Activated CD4-positive, alpha-beta T cell treated with anti-CD3 and anti-CD28 coated beads for 36 hours (primary cell): ENCODE measurements around the gene PTGER4. TPM values are rescaled to one million over a fixed set of nuclear protein-coding genes. Genes with fewer than 3 reads are reported as not detected.
"Not testable (repeated sequence)": the region's sequence is repeated elsewhere in the genome, so short reads cannot be mapped to it uniquely, and the experiment has no call there.

Experiments used
- ATAC-seq: fragments of 200-7000 bp; cut with Tn5 transposase; one replicate; pipeline ENCODE4 v1.10.0; 2021; ENCODE audit warnings: mild to moderate bottlenecking, moderate library complexity
- CTCF ChIA-PET: fragments of 350-600 bp; sonication (Branson Sonifier 250); formaldehyde crosslinking; loops from one replicate; lab custom pipeline; 2021; ENCODE audit warnings: antibody characterized with exemption; lab: Charles Lee
- POLR2A ChIA-PET: fragments of 350-600 bp; sonication (Branson Sonifier 250); formaldehyde crosslinking; loops from one replicate; lab custom pipeline; 2021; ENCODE audit warnings: antibody characterized with exemption, inconsistent platforms; lab: Charles Lee
- DNase-seq: peaks from one replicate; pipeline ENCODE4 v3.0.0-alpha.2; 2020
- H3K27ac Mint-ChIP-seq: one replicate; pipeline ENCODE4 v1.8.0; 2021; ENCODE audit warnings: mixed read lengths
- H3K27me3 Mint-ChIP-seq: one replicate; pipeline ENCODE4 v1.8.0; 2021; ENCODE audit warnings: mixed read lengths
- H3K36me3 Mint-ChIP-seq: one replicate; pipeline ENCODE4 v1.8.0; 2021; ENCODE audit warnings: low read depth, mixed read lengths
- H3K4me1 Mint-ChIP-seq: one replicate; pipeline ENCODE4 v1.8.0; 2021; ENCODE audit warnings: mixed read lengths
- H3K4me3 Mint-ChIP-seq: one replicate; pipeline ENCODE4 v1.8.0; 2021; ENCODE audit warnings: mild to moderate bottlenecking, moderate library complexity, mixed read lengths
- H3K9me3 Mint-ChIP-seq: one replicate; pipeline ENCODE4 v1.8.0; 2021; ENCODE audit warnings: low read depth, mixed read lengths
- intact Hi-C, 2 experiments: fragments of 100-400 bp; cut with DNase I in 1 of 2; cut with micrococcal nuclease in 1 of 2; formaldehyde crosslinking; loops; one replicate each; pipeline versions ENCODE4 v1.14.2 to v1.15.1; 2022 to 2024; cut with DNase I, micrococcal nuclease
- total RNA-seq, 2 experiments: library from RNA; stranded (reverse); gene quantifications; one replicate each; pipeline ENCODE4 v1.2.3, GENCODE V29; 2021

PTGER4 gene
- total RNA-seq, result 10 to 100 TPM; 71.7 to 91.2 TPM

DNA sequence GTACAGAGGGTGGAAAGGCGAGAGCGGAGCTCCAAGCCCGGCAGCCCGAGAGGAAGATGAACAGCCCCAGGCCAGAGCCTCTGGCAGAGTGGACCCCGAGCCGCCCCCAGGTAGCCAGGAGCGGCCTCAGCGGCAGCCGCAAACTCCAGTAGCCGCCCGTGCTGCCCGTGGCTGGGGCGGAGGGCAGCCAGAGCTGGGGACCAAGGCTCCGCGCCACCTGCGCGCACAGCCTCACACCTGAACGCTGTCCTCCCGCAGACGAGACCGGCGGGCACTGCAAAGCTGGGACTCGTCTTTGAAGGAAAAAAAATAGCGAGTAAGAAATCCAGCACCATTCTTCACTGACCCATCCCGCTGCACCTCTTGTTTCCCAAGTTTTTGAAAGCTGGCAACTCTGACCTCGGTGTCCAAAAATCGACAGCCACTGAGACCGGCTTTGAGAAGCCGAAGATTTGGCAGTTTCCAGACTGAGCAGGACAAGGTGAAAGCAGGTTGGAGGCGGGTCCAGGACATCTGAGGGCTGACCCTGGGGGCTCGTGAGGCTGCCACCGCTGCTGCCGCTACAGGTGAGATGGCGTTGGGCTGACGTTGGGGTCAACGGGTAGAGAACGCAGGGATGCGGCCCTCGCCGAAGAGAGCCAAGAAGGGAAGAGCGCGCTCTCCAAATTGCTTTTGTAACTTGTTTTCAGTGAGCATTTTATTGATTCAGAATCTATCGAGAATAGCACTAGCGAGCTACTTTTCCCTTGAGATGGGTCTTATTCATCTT lies at the start of gene PTGER4:
Gene PTGER4 (plus strand): TSS at position 3 of the 769 bp plus-strand sequence. CDS start 1,079 bp downstream, outside the sequence.
- peaks cover 32% of the 10 kb centered on the region for H3K4me1 Mint-ChIP-seq
- peak within 1 kb of the TSS; percentile 97 for H3K27ac Mint-ChIP-seq
- ChIA-PET CTCF (interaction anchor here (0.7 to 3.1 kb wide), 11 partner anchors 9 to 731 kb away, joined by 3 to 9 read pairs (median 4); no protein-coding TSS in a partner anchor), POLR2A (interaction anchor here (0.6 to 1.4 kb wide), 10 partner anchors 10 to 621 kb away, joined by 3 to 8 read pairs (median 3); no protein-coding TSS in a partner anchor)
- H3K27me3 Mint-ChIP-seq, result no peaks in the 10 kb centered on the region
- H3K4me3 Mint-ChIP-seq, result peak within 1 kb of the TSS; percentile 93
- no peaks in the 10 kb centered on the region for H3K9me3 Mint-ChIP-seq
- peak; percentile 59 for DNase-seq
- intact Hi-C loops, result loop anchor here (1.0 to 10.0 kb wide), 18 partner anchors 9 to 1478 kb away; partner anchors contain the start of gene RPL37 (in 1 of the 2)
- H3K36me3 Mint-ChIP-seq, result peaks cover 51% of the 10 kb centered on the region
- ATAC-seq, result peak; percentile 2

DNA sequence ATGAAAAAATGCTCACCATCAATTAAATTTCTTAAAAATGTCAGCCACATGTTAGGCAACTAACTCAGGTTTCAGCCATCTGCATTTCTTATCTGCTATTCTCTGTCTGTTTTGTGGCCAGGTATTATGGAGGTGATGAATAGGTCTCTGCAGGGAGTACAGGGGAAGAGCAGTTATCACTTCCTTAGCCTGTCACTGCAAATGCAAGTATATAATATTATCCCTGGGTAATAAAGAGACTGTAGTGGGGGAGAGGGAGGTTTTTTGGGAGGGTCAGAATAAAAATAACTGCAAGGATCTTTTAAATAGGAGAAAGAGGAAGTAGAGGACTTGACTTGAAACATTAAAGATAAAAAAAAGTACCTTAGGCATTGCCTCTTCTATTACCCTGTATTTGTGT lies 49.6 kb upstream of the PTGER4 start:
- ChIA-PET POLR2A (no interaction called here), CTCF (no interaction called here)
- Mint-ChIP-seq H3K4me1 (peaks cover 17% of the 10 kb centered on the region), H3K36me3 (peaks cover under 1% of the 10 kb centered on the region), H3K27ac (no peak overlapping the region), H3K4me3 (no peak overlapping the region), H3K27me3 (no peaks in the 10 kb centered on the region), H3K9me3 (peaks cover 1% of the 10 kb centered on the region)
- intact Hi-C loops, result no loop called here
- ATAC-seq (no peak), DNase-seq (no peak)

- Mint-ChIP-seq H3K4me3 (no peak overlapping the region), H3K27ac (no peak overlapping the region), H3K4me1 (peaks cover 15% of the 10 kb centered on the region), H3K9me3 (peaks cover 5% of the 10 kb centered on the region), H3K36me3 (peaks cover 5% of the 10 kb centered on the region), H3K27me3 (no peaks in the 10 kb centered on the region)
- intact Hi-C loops, result no loop called here
- ATAC-seq (no peak), DNase-seq (no peak)
- ChIA-PET CTCF (no interaction called here), POLR2A (no interaction called here)
Measured at GRCh38 chr5:40631236-40631635, 48.5 kb upstream of the PTGER4 start.

- no peak overlapping the region for H3K27ac Mint-ChIP-seq
- intact Hi-C loops, result no loop called here
- no peak overlapping the region for H3K4me3 Mint-ChIP-seq
- ChIA-PET CTCF (interaction anchor here (1.3 kb wide), 1 partner anchor 28 kb away, joined by 4 read pairs; no protein-coding TSS in a partner anchor), POLR2A (no interaction called here)
- no peaks in the 10 kb centered on the region for H3K27me3 Mint-ChIP-seq
- peaks cover 9% of the 10 kb centered on the region for H3K36me3 Mint-ChIP-seq
- H3K4me1 Mint-ChIP-seq, result no peaks in the 10 kb centered on the region
- DNase-seq (no peak), ATAC-seq (no peak)
- peaks cover 28% of the 10 kb centered on the region for H3K9me3 Mint-ChIP-seq
Measured at GRCh38 chr5:40634154-40634553, 45.6 kb upstream of the PTGER4 start.

GRCh38 chr5:40634593-40634992 lies 45.1 kb upstream of the PTGER4 start:
- H3K27ac Mint-ChIP-seq, result no peak overlapping the region
- H3K4me3 Mint-ChIP-seq, result no peak overlapping the region
- DNase-seq, result no peak
- intact Hi-C loops, result no loop called here
- no peak for ATAC-seq
- POLR2A ChIA-PET, result no interaction called here
- peaks cover 30% of the 10 kb centered on the region for H3K9me3 Mint-ChIP-seq
- H3K4me1 Mint-ChIP-seq, result no peaks in the 10 kb centered on the region
- H3K27me3 Mint-ChIP-seq, result no peaks in the 10 kb centered on the region
- H3K36me3 Mint-ChIP-seq, result peaks cover 10% of the 10 kb centered on the region
- CTCF ChIA-PET, result interaction anchor here (1.3 kb wide), 1 partner anchor 28 kb away, joined by 4 read pairs; no protein-coding TSS in a partner anchor

GRCh38 chr5:40639531-40639930 lies 40.2 kb upstream of the PTGER4 start:
- DNase-seq, CTCF ChIA-PET, H3K27me3 Mint-ChIP-seq, ATAC-seq, intact Hi-C loops, POLR2A ChIA-PET, H3K27ac Mint-ChIP-seq, H3K4me3 Mint-ChIP-seq: not testable (repeated sequence)
- Mint-ChIP-seq H3K36me3 (peaks cover 10% of the 10 kb centered on the region), H3K9me3 (peaks cover 39% of the 10 kb centered on the region), H3K4me1 (peaks cover 13% of the 10 kb centered on the region)

- intact Hi-C loops, result no loop called here
- DNase-seq (no peak), ATAC-seq (no peak)
- no peak overlapping the region for H3K27ac Mint-ChIP-seq
- ChIA-PET POLR2A (no interaction called here), CTCF (no interaction called here)
- no peaks in the 10 kb centered on the region for H3K27me3 Mint-ChIP-seq
- no peak overlapping the region for H3K4me3 Mint-ChIP-seq
- H3K9me3 Mint-ChIP-seq, result peaks cover 10% of the 10 kb centered on the region
- peaks cover 6% of the 10 kb centered on the region for H3K36me3 Mint-ChIP-seq
- peaks cover 29% of the 10 kb centered on the region for H3K4me1 Mint-ChIP-seq
Measured at GRCh38 chr5:40646266-40646665, 33.4 kb upstream of the PTGER4 start.

GRCh38 chr5:40648150-40648549 lies 31.6 kb upstream of the PTGER4 start:
- DNase-seq, result no peak
- Mint-ChIP-seq H3K27me3 (no peaks in the 10 kb centered on the region), H3K36me3 (peaks cover 6% of the 10 kb centered on the region), H3K27ac (no peak overlapping the region), H3K4me3 (no peak overlapping the region), H3K4me1 (peaks cover 36% of the 10 kb centered on the region), H3K9me3 (peaks cover 8% of the 10 kb centered on the region)
- ChIA-PET CTCF (interaction anchor here (1.3 kb wide), 1 partner anchor 49 kb away, joined by 3 read pairs; no protein-coding TSS in a partner anchor), POLR2A (interaction anchor here (0.7 kb wide), 1 partner anchor 32 kb away, joined by 3 read pairs; no protein-coding TSS in a partner anchor)
- no peak for ATAC-seq
- intact Hi-C loops, result no loop called here

DNA sequence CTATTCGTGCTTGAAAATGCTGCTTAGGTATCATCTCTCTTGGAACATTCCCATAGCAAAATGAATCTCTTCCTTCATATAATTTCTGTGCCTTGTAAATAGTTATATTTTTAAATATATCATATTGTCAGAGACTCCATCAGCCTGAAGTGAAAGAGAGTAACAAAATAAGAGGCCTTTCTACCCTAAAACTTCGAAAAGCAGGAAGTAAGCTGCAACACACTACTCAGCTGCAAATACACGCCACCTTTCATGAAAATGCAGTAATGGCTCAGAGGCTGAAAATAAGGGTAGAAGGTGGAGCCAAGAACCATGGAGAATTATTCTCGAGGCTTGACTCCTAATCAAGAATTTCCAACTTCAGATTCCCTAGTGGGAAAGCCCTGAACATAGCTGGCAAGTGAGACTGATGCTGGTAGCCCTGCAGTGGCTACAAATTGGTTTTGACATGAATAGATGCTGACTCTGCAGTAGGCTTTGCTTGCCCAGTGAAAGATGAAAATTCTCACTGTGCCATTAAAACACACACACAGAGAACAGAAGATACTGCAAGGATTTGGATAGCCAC lies 30.2 kb upstream of the PTGER4 start:
- intact Hi-C loops, result no loop called here
- Mint-ChIP-seq H3K27me3 (no peaks in the 10 kb centered on the region), H3K36me3 (peaks cover 6% of the 10 kb centered on the region), H3K4me1 (peaks cover 50% of the 10 kb centered on the region), H3K4me3 (no peak overlapping the region), H3K27ac (peak overlapping the region; percentile 75), H3K9me3 (peaks cover 1% of the 10 kb centered on the region)
- CTCF ChIA-PET, result interaction anchor here (0.7 to 1.2 kb wide), 3 partner anchors 12 to 741 kb away, joined by 3 to 4 read pairs (median 3); no protein-coding TSS in a partner anchor
- ATAC-seq (no peak), DNase-seq (no peak)
- POLR2A ChIA-PET, result no interaction called here

DNA sequence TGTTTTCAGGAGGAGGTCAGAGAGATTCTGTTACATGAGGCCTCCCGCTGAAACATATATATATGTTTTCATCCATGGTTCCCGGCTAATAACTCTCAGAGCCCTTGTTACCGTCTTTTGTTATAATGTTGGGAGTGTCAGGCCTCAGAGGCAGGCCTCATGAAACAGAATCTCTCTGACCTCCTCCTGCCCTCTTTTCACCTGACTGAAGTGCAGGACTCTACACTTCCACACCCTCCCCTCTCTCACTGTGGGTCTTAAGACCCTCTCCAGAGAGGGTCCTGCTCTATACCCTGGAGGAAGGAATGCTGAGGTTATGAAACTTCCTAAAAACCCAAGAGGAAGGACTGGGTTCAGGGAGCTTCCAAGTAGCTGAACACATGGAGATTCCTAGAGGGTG lies 28.5 kb upstream of the PTGER4 start:
- peaks cover 62% of the 10 kb centered on the region for H3K4me1 Mint-ChIP-seq
- H3K27me3 Mint-ChIP-seq, result no peaks in the 10 kb centered on the region
- no peak overlapping the region for H3K4me3 Mint-ChIP-seq
- CTCF ChIA-PET, result interaction anchor here (0.7 to 1.3 kb wide), 2 partner anchors 35 to 366 kb away, joined by 3 read pairs; no protein-coding TSS in a partner anchor
- no peak overlapping the region for H3K27ac Mint-ChIP-seq
- H3K36me3 Mint-ChIP-seq, result peaks cover 4% of the 10 kb centered on the region
- peaks cover 1% of the 10 kb centered on the region for H3K9me3 Mint-ChIP-seq
- POLR2A ChIA-PET, result no interaction called here
- no peak for DNase-seq
- ATAC-seq, result no peak
- intact Hi-C loops, result no loop called here

DNA sequence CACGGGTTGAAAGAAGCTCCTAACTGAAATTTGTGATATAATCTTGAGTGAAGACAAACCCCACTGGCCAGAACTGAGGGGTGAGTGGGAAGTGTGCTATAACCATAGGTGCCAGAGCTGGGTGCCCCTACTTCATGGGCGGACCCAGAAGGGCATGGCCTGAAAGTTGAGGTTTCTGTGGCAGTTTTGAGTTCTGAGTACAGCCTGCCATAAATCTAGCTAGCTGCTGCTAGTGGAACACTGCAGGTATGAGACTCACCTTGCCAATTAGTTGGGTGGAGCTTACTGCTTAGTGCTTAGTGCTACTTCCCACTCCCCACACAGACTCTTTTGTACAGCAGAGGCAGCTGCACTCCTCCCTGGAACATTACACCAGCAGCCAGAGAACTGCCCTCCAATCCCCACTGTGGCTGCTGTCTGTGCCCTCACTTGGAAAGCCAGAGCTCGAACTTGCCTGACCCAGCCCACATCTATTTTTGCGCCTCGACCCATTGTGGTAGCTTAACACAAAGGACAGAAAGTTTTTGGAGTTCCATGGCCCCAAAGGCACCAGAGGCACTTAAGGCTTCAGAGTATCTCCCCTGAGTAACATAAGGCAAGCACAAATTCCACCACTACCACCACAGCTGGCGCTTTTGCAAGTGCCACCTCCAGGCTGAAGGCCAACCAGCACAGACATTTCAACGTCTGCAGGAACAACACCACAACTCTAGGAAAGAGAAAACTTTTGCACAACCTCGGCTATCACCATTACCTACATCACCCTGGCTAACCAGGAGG lies 27.1 kb upstream of the PTGER4 start:
- peak; percentile 33 for ATAC-seq
- intact Hi-C loops, result loop anchor here in 1 of 2 experiments (2.0 kb wide), 1 partner anchor 74 kb away; no protein-coding TSS in a partner anchor
- peaks cover 2% of the 10 kb centered on the region for H3K9me3 Mint-ChIP-seq
- peaks cover 63% of the 10 kb centered on the region for H3K4me1 Mint-ChIP-seq
- peak; percentile 49 for DNase-seq
- ChIA-PET POLR2A (interaction anchor here (0.7 kb wide), 1 partner anchor 28 kb away, joined by 3 read pairs; the partner anchor contains the start of gene PTGER4), CTCF (interaction anchor here (0.6 to 1.3 kb wide), 3 partner anchors 27 to 381 kb away, joined by 3 read pairs; partner anchors contain the start of gene PTGER4)
- peaks cover 4% of the 10 kb centered on the region for H3K36me3 Mint-ChIP-seq
- H3K27ac Mint-ChIP-seq, result peak overlapping the region; percentile 91
- H3K27me3 Mint-ChIP-seq, result no peaks in the 10 kb centered on the region
- peak overlapping the region; percentile 71 for H3K4me3 Mint-ChIP-seq
